IMR-90 (cell line): ENCODE measurements around the gene PCSK6. TPM values are rescaled to one million over a fixed set of nuclear protein-coding genes. Genes with fewer than 3 reads are reported as not detected.

Source experiments
- ATAC-seq: fragments of 200-7000 bp; cut with Tn5 transposase; 2 replicates; pipeline ENCODE4 v1.9.1; 2020; ENCODE audit warnings: low read depth, mild to moderate bottlenecking, moderate library complexity
- BruUV-seq: library from RNA; stranded (reverse); fragments of 400-500 nt; replicated peaks from 2 replicates; lab custom pipeline; 2021; lab: Mats Ljungman, UMichigan
- CTCF ChIA-PET: fragments of 300-600 bp; formaldehyde crosslinking; extraction: SDS; loops from one replicate; lab custom pipeline; 2021; ENCODE audit warnings: antibody characterized with exemption; lab: Yijun Ruan, JAX
- POLR2A ChIA-PET: fragments of 300-600 bp; sonication (Branson Sonifier 250); formaldehyde crosslinking; loops from one replicate; lab custom pipeline; 2022; ENCODE audit warnings: antibody characterized with exemption; ENCODE audit not compliant: unreplicated experiment; lab: Charles Lee
- DNase-seq: peaks from one replicate; pipeline ENCODE4 v3.0.0; 2013
- H2AFZ ChIP-seq: replicated peaks from 2 replicates; pipeline ENCODE3; 2013; ENCODE audit warnings: low read length, mild to moderate bottlenecking; ENCODE audit not compliant: poor library complexity
- H2AK5ac ChIP-seq: 2 replicates; pipeline ENCODE4 v1.6.1; 2013; ENCODE audit warnings: low read depth, low read length, inconsistent platforms
- H2AK9ac ChIP-seq: replicated peaks from 2 replicates; pipeline ENCODE3; 2013; ENCODE audit warnings: mild to moderate bottlenecking, low read depth, low read length, moderate library complexity; ENCODE audit not compliant: poor library complexity
- H2BK120ac ChIP-seq: 2 replicates; pipeline ENCODE4 v1.6.1; 2013; ENCODE audit warnings: low read depth, low read length, inconsistent platforms
- H2BK15ac ChIP-seq: 3 replicates; pipeline ENCODE4 v1.6.1; 2013; ENCODE audit warnings: low read depth, low read length, inconsistent platforms
- H2BK20ac ChIP-seq: 2 replicates; pipeline ENCODE4 v1.6.1; 2013; ENCODE audit warnings: low read depth, mild to moderate bottlenecking, inconsistent platforms, low read length, moderate library complexity
- H2BK5ac ChIP-seq: 2 replicates; pipeline ENCODE4 v1.6.1; 2013; ENCODE audit warnings: mild to moderate bottlenecking, low read depth, low read length, inconsistent platforms; ENCODE audit not compliant: poor library complexity, severe bottlenecking
- H3K14ac ChIP-seq: replicated peaks from 2 replicates; pipeline ENCODE4 v1.6.1; 2013; ENCODE audit warnings: low read depth, low read length, inconsistent platforms
- H3K18ac ChIP-seq: 2 replicates; pipeline ENCODE4 v1.6.1; 2013; ENCODE audit warnings: low read depth, low read length, control low read depth
- H3K23ac ChIP-seq: 2 replicates; pipeline ENCODE4 v1.6.1; 2013; ENCODE audit warnings: low read depth, low read length, inconsistent platforms
- H3K27ac ChIP-seq: 2 replicates; pipeline ENCODE4 v1.5.1; 2013; ENCODE audit warnings: mild to moderate bottlenecking, control low read depth, low read length; ENCODE audit not compliant: insufficient read depth
- H3K27me3 ChIP-seq: 2 replicates; pipeline ENCODE4 v1.6.1; 2013; ENCODE audit warnings: low read length; ENCODE audit not compliant: control insufficient read depth, insufficient read depth
- H3K36me3 ChIP-seq: 2 replicates; pipeline ENCODE4 v1.6.1; 2013; ENCODE audit warnings: low read length, mixed read lengths; ENCODE audit not compliant: control insufficient read depth, insufficient read depth
- H3K4ac ChIP-seq: 2 replicates; pipeline ENCODE4 v1.6.1; 2013; ENCODE audit warnings: low read depth, low read length, inconsistent platforms
- H3K4me1 ChIP-seq: 2 replicates; pipeline ENCODE4 v1.6.1; 2013; ENCODE audit warnings: low read length, mixed read lengths; ENCODE audit not compliant: control insufficient read depth, insufficient read depth
- H3K4me2 ChIP-seq: 2 replicates; pipeline ENCODE4 v1.6.1; 2013; ENCODE audit warnings: low read depth, mild to moderate bottlenecking, control low read depth, low read length, moderate library complexity
- H3K4me3 ChIP-seq: 2 replicates; pipeline ENCODE4 v1.5.1; 2013; ENCODE audit warnings: low read depth, mild to moderate bottlenecking, control low read depth, low read length, moderate library complexity; ENCODE audit not compliant: insufficient read depth
- H3K56ac ChIP-seq: 2 replicates; pipeline ENCODE4 v1.6.1; 2013; ENCODE audit warnings: low read length, inconsistent platforms; ENCODE audit not compliant: insufficient read depth; ENCODE audit errors: extremely low read depth
- H3K79me1 ChIP-seq, 2 experiments: 2 replicates each; pipeline ENCODE4 v1.6.1; 2013; ENCODE audit warnings: low read length in 2 of 2, inconsistent platforms in 1 of 2, low read depth in 1 of 2
- H3K9ac ChIP-seq: 2 replicates; pipeline ENCODE4 v1.6.1; 2013; ENCODE audit warnings: low read depth, low read length, control low read depth
- H3K9me1 ChIP-seq: 2 replicates; pipeline ENCODE4 v1.6.1; 2013; ENCODE audit warnings: low read length, inconsistent platforms; ENCODE audit not compliant: insufficient read depth
- H3K9me3 ChIP-seq: 2 replicates; pipeline ENCODE4 v1.6.1; 2013; ENCODE audit warnings: low read length; ENCODE audit not compliant: control insufficient read depth, insufficient read depth
- H4K20me1 ChIP-seq: 2 replicates; pipeline ENCODE4 v1.6.1; 2013; ENCODE audit warnings: low read length, inconsistent platforms; ENCODE audit not compliant: insufficient read depth
- H4K5ac ChIP-seq: 2 replicates; pipeline ENCODE4 v1.6.1; 2013; ENCODE audit warnings: mild to moderate bottlenecking, low read depth, low read length, control low read depth
- H4K8ac ChIP-seq, 2 experiments: 2 replicates each; pipeline ENCODE4 v1.6.1; 2013; ENCODE audit warnings: low read depth in 2 of 2, low read length in 2 of 2, control low read depth in 1 of 2, inconsistent platforms in 1 of 2
- H4K91ac ChIP-seq: 2 replicates; pipeline ENCODE4 v1.6.1; 2013; ENCODE audit warnings: low read depth, low read length, inconsistent platforms; ENCODE audit not compliant: insufficient read depth
- BHLHE40 ChIP-seq: fragments of 150-350 bp; IDR thresholded peaks from 2 replicates; pipeline ENCODE4 v1.6.1; 2016; ENCODE audit warnings: mild to moderate bottlenecking, low read depth, low read length
- CEBPB ChIP-seq: IDR thresholded peaks from 2 replicates; pipeline ENCODE4 v1.6.1; 2012; ENCODE audit warnings: low read depth, low read length, improper control_type of control experiment
- CHD1 ChIP-seq: IDR thresholded peaks from 2 replicates; pipeline ENCODE4 v1.6.1; 2012; ENCODE audit warnings: low read depth, low read length, improper control_type of control experiment
- CTCF ChIP-seq: conservative IDR thresholded peaks from 2 replicates; pipeline ENCODE4 v1.5.1; 2012; ENCODE audit warnings: mild to moderate bottlenecking, low read depth, low read length, improper control_type of control experiment
- ELK1 ChIP-seq: fragments of 150-350 bp; IDR thresholded peaks from 2 replicates; pipeline ENCODE4 v1.6.1; 2016; ENCODE audit warnings: low read depth, mild to moderate bottlenecking, low read length, moderate library complexity, borderline replicate concordance
- FOS ChIP-seq: fragments of 150-350 bp; IDR thresholded peaks from 2 replicates; pipeline ENCODE4 v1.6.1; 2016; ENCODE audit warnings: low read depth, low read length
- MAFK ChIP-seq: IDR thresholded peaks from 2 replicates; pipeline ENCODE4 v1.6.1; 2012; ENCODE audit warnings: low read depth, low read length, improper control_type of control experiment
- MAZ ChIP-seq: IDR thresholded peaks from 2 replicates; pipeline ENCODE4 v1.6.1; 2012; ENCODE audit warnings: low read depth, mild to moderate bottlenecking, low read length, improper control_type of control experiment, moderate library complexity, borderline replicate concordance
- MXI1 ChIP-seq: IDR thresholded peaks from 2 replicates; pipeline ENCODE4 v1.6.1; 2012; ENCODE audit warnings: low read depth, mild to moderate bottlenecking, low read length, moderate library complexity, borderline replicate concordance
- NFE2L2 ChIP-seq: fragments of 150-350 bp; IDR thresholded peaks from 2 replicates; pipeline ENCODE4 v1.6.1; 2016; ENCODE audit warnings: low read depth, mild to moderate bottlenecking, low read length
- POLR2A ChIP-seq: IDR thresholded peaks from 2 replicates; pipeline ENCODE4 v1.6.1; 2012; ENCODE audit warnings: mild to moderate bottlenecking, low read depth, low read length
- RAD21 ChIP-seq: IDR thresholded peaks from 2 replicates; pipeline ENCODE4 v1.6.1; 2012; ENCODE audit warnings: low read length, improper control_type of control experiment
- RCOR1 ChIP-seq: IDR thresholded peaks from 2 replicates; pipeline ENCODE4 v1.6.1; 2012; ENCODE audit warnings: mild to moderate bottlenecking, low read length, improper control_type of control experiment; ENCODE audit not compliant: insufficient replicate concordance
- RFX5 ChIP-seq: IDR thresholded peaks from 2 replicates; pipeline ENCODE4 v1.8.0; 2012; ENCODE audit warnings: low read depth, mild to moderate bottlenecking, low read length, moderate library complexity
- SMC3 ChIP-seq: fragments of 150-350 bp; IDR thresholded peaks from 2 replicates; pipeline ENCODE4 v1.6.1; 2016; ENCODE audit warnings: low read depth, mild to moderate bottlenecking, antibody characterized with exemption, low read length, moderate library complexity
- USF2 ChIP-seq: fragments of 150-350 bp; IDR thresholded peaks from 2 replicates; pipeline ENCODE4 v1.6.1; 2017; ENCODE audit warnings: mild to moderate bottlenecking, antibody characterized with exemption, low read length, low read depth
- WGBS, 2 experiments: methylation state at CpG; one replicate each; pipeline versions ENCODE4 v1.1.5 to v1.1.7; 2013; ENCODE audit warnings: missing lambda C conversion rate in 2 of 2; ENCODE audit not compliant: insufficient read length in 1 of 2; ENCODE audit errors: extremely low coverage in 2 of 2; 5-methylcytosine and 5-hydroxymethylcytosine counted together
- dilution Hi-C: fragments of 300-500 bp; cut with HindIII; formaldehyde crosslinking; loops from one replicate; pipeline ENCODE4 v1.14.3; 2018; ENCODE audit warnings: low sequenced_read_pairs; ENCODE audit not compliant: unreplicated experiment
- in situ Hi-C: fragments of 300-500 bp; cut with MboI; formaldehyde crosslinking; loops from 3 replicates; pipeline ENCODE4 v1.14.3; 2019; ENCODE audit warnings: low sequenced_read_pairs, inconsistent platforms, mixed read lengths
- intact Hi-C: fragments of 100-400 bp; cut with micrococcal nuclease; formaldehyde crosslinking; loops from 2 replicates; pipeline ENCODE4 v1.10.0; 2022
- polyA plus RNA-seq, 3 experiments: library from polyadenylated mRNA; depleted of rRNA; stranded (reverse); fragments of >200 nt; gene quantifications; 2 replicates each; pipeline ENCODE4 v1.2.3, GENCODE V29; 2012; ENCODE audit warnings: low replicate concordance in 1 of 3
- total RNA-seq: library from RNA; depleted of rRNA; stranded (reverse); fragments of >200 nt; gene quantifications from 2 replicates; pipeline ENCODE4 v1.2.3, GENCODE V29; 2012

PCSK6 gene
- total and polyA plus RNA-seq, 2 of the 4 experiments (the other 2 are of a cell fraction), result not detected

- CTCF ChIA-PET, result no interaction called here
- no peak overlapping the region for H4K5ac ChIP-seq
- no CpG with 5 or more reads among the region's 3 CpGs for WGBS, 2 experiments
- no peak overlapping the region for H2AFZ ChIP-seq
- H2AK9ac ChIP-seq, result no peak overlapping the region
- dilution Hi-C loops (no loop called here), in situ Hi-C loops (no loop called here), intact Hi-C loops (no loop called here)
- H4K8ac ChIP-seq, result no peak overlapping the region
- no TSS peak for BruUV-seq
- no peak overlapping the region for H3K23ac ChIP-seq
- no peaks in the 10 kb centered on the region for H3K4me1 ChIP-seq
- no peak for DNase-seq
- no peak overlapping the region for H3K18ac ChIP-seq
- no peak overlapping the region for H2AK5ac ChIP-seq
- H3K9me3 ChIP-seq, result no peaks in the 10 kb centered on the region
- H3K27me3 ChIP-seq, result peaks cover 20% of the 10 kb centered on the region
- no peak for TF ChIP-seq BHLHE40
- no peak for TF ChIP-seq NFE2L2
- no peak for TF ChIP-seq RCOR1
- no peak for TF ChIP-seq MAFK
- TF ChIP-seq SMC3, result no peak
- TF ChIP-seq MAZ, result no peak
- TF ChIP-seq FOS, result no peak
- TF ChIP-seq POLR2A, result no peak
- TF ChIP-seq USF2, result no peak
- no peak for TF ChIP-seq CTCF
- no peak for TF ChIP-seq CHD1
- TF ChIP-seq CEBPB, result no peak
- TF ChIP-seq RFX5, result no peak
- TF ChIP-seq ELK1, result no peak
- no peak for TF ChIP-seq MXI1
- TF ChIP-seq RAD21, result no peak
- no peak overlapping the region for H3K4me2 ChIP-seq
- no peak overlapping the region for H3K4ac ChIP-seq
- no peak overlapping the region for H3K9ac ChIP-seq
- no peak overlapping the region for H2BK120ac ChIP-seq
- H2BK20ac ChIP-seq, result no peak overlapping the region
- no peak for ATAC-seq
- H3K36me3 ChIP-seq, result no peaks in the 10 kb centered on the region
- H3K56ac ChIP-seq, result no peak overlapping the region
- H2BK15ac ChIP-seq, result no peak overlapping the region
- no peak overlapping the region for H3K27ac ChIP-seq
- H3K4me3 ChIP-seq, result no peak overlapping the region
- no peaks in the 10 kb centered on the region for H3K9me1 ChIP-seq
- no peaks in the 10 kb centered on the region for H4K20me1 ChIP-seq
- no peak overlapping the region for H4K91ac ChIP-seq
- H3K14ac ChIP-seq, result no peak overlapping the region
- no peaks in the 10 kb centered on the region for H3K79me1 ChIP-seq
- H2BK5ac ChIP-seq, result no peak overlapping the region
- POLR2A ChIA-PET, result no interaction called here
These were observed 56.5 kb downstream of the PCSK6 start for GRCh38 chr15:101432982-101433381.
